Endothelial cell of umbilical vein (primary cell): ENCODE data around the gene TGFA. TPM values are rescaled to one million over a fixed set of nuclear protein-coding genes. Genes with fewer than 3 reads are reported as not detected.

Experiments
- BruUV-seq: library from RNA; stranded (reverse); fragments of 400-500 nt; replicated peaks from 2 replicates; lab custom pipeline; 2021; lab: Mats Ljungman, UMichigan
- CTCF ChIA-PET: fragments of 300-600, 350-600 bp; sonication (Branson Sonifier 250); formaldehyde crosslinking; loops from one replicate; lab custom pipeline; 2021; ENCODE audit warnings: antibody characterized with exemption, inconsistent platforms; lab: Charles Lee
- POLR2A ChIA-PET: fragments of 300-600, 350-600 bp; sonication (Branson Sonifier 250); formaldehyde crosslinking; loops from one replicate; lab custom pipeline; 2021; ENCODE audit warnings: antibody characterized with exemption, inconsistent platforms; lab: Charles Lee
- DNase-seq: peaks from one replicate; pipeline ENCODE4 v3.0.0-alpha.2; 2011; ENCODE audit warnings: low read depth, low spot score
- FAIRE-seq: peaks from 2 replicates; lab custom pipeline; 2011; peaks lifted over from hg19 to GRCh38; lab: Jason Lieb, UNC
- H2AFZ ChIP-seq: 2 replicates; pipeline ENCODE4 v1.6.0; 2012; ENCODE audit warnings: low read depth, low read length, control low read depth, inconsistent platforms
- H3K27ac ChIP-seq: 2 replicates; pipeline ENCODE4 v1.5.1; 2011; ENCODE audit warnings: low read depth, mild to moderate bottlenecking, control low read depth, low read length, moderate library complexity; ENCODE audit not compliant: insufficient read depth
- H3K27me3 ChIP-seq, 2 experiments: 2 replicates each; pipeline versions ENCODE4 v1.6.0 to v1.6.1; 2011; ENCODE audit warnings: low read length in 2 of 2, mixed read lengths in 1 of 2; ENCODE audit not compliant: control insufficient read depth in 2 of 2, insufficient read depth in 2 of 2
- H3K36me3 ChIP-seq, 2 experiments: 2 replicates in 1 of 2; 3 replicates in 1 of 2; pipeline ENCODE4 v1.5.1; 2011; ENCODE audit warnings: low read length in 2 of 2, mild to moderate bottlenecking in 1 of 2, moderate library complexity in 1 of 2; ENCODE audit not compliant: control insufficient read depth in 2 of 2, insufficient read depth in 2 of 2; ENCODE audit errors: extremely low read depth in 1 of 2
- H3K4me1 ChIP-seq: 3 replicates; pipeline ENCODE4 v1.5.1; 2011; ENCODE audit warnings: mild to moderate bottlenecking, low read length; ENCODE audit not compliant: control insufficient read depth, insufficient read depth; ENCODE audit errors: extremely low read depth
- H3K4me2 ChIP-seq: 2 replicates; pipeline ENCODE4 v1.6.1; 2011; ENCODE audit warnings: low read length, control low read depth, mixed read lengths; ENCODE audit not compliant: insufficient read depth
- H3K4me3 ChIP-seq, 3 experiments: fragments of 200-600 bp in 1 of 3; sonication (generic), shearing (Covaris generic) in 1 of 3; replicated peaks in 1 of 3; 2 replicates each; pipeline ENCODE4 v1.5.1; 2011 to 2016; ENCODE audit warnings: control low read depth in 3 of 3, low read length in 3 of 3, mild to moderate bottlenecking in 2 of 3, inconsistent platforms in 1 of 3, low read depth in 1 of 3, moderate library complexity in 1 of 3; ENCODE audit not compliant: insufficient read depth in 1 of 3
- H3K79me2 ChIP-seq: 2 replicates; pipeline ENCODE4 v1.6.0; 2012; ENCODE audit warnings: low read length, inconsistent platforms; ENCODE audit not compliant: control insufficient read depth, insufficient read depth
- H3K9ac ChIP-seq: replicated peaks from 2 replicates; pipeline ENCODE3; 2011; ENCODE audit warnings: low read length, control low read depth; ENCODE audit not compliant: insufficient read depth; ENCODE audit errors: extremely low read depth
- H3K9me1 ChIP-seq: replicated peaks from 3 replicates; pipeline ENCODE4 v1.6.0; 2011; ENCODE audit warnings: mild to moderate bottlenecking, low read length; ENCODE audit not compliant: control insufficient read depth, insufficient read depth; ENCODE audit errors: extremely low read depth
- H3K9me3 ChIP-seq: replicated peaks from 2 replicates; pipeline ENCODE4 v1.5.1; 2012; ENCODE audit warnings: low read length, inconsistent platforms; ENCODE audit not compliant: control insufficient read depth, insufficient read depth
- H4K20me1 ChIP-seq: replicated peaks from 2 replicates; pipeline ENCODE3; 2011; ENCODE audit warnings: mild to moderate bottlenecking, low read length; ENCODE audit not compliant: control insufficient read depth, insufficient read depth; ENCODE audit errors: extremely low read depth
- EZH2 ChIP-seq: IDR thresholded peaks from 2 replicates; pipeline ENCODE4 v1.6.1; 2012; ENCODE audit warnings: borderline replicate concordance, low read depth, mild to moderate bottlenecking, moderate library complexity, low read length, inconsistent platforms; ENCODE audit not compliant: severe bottlenecking
- FOS ChIP-seq: IDR thresholded peaks from 2 replicates; pipeline ENCODE4 v1.6.1; 2011; ENCODE audit warnings: mild to moderate bottlenecking, low read length, moderate library complexity, borderline replicate concordance; ENCODE audit not compliant: insufficient read depth
- GATA2 ChIP-seq: IDR thresholded peaks from 2 replicates; pipeline ENCODE4 v1.7.0; 2011; ENCODE audit warnings: low read depth, mild to moderate bottlenecking, moderate library complexity, mixed read lengths, low read length; ENCODE audit not compliant: insufficient read length, insufficient read depth
- JUN ChIP-seq: IDR thresholded peaks from 2 replicates; pipeline ENCODE4 v1.6.1; 2011; ENCODE audit warnings: borderline replicate concordance, low read depth; ENCODE audit not compliant: insufficient read length, insufficient read depth
- MYC ChIP-seq: IDR thresholded peaks from one replicate; pipeline ENCODE4 v1.6.1; 2011; ENCODE audit warnings: mild to moderate bottlenecking, low read depth, low read length
- POLR2A ChIP-seq: IDR thresholded peaks from 2 replicates; pipeline ENCODE4 v1.6.1; 2012; ENCODE audit warnings: low read depth, mild to moderate bottlenecking, control low read depth, low read length
- POLR2AphosphoS5 ChIP-seq: IDR thresholded peaks from 2 replicates; pipeline ENCODE4 v1.6.1; 2012; ENCODE audit warnings: low read depth, mild to moderate bottlenecking, control low read depth, low read length, moderate library complexity; ENCODE audit not compliant: insufficient read depth
- dilution Hi-C: fragments of 300-500 bp; cut with MboI; formaldehyde crosslinking; loops from one replicate; pipeline ENCODE4 v1.15.0; 2019; ENCODE audit warnings: low sequenced_read_pairs; ENCODE audit not compliant: extremely low pct_ligation_motif_present
- intact Hi-C: fragments of 100-400 bp; cut with micrococcal nuclease; formaldehyde crosslinking; loops from one replicate; pipeline ENCODE4 v1.10.0; 2022
- polyA plus RNA-seq, 4 experiments: library from polyadenylated mRNA; depleted of rRNA in 3 of 4; stranded (reverse) in 3 of 4; unstranded in 1 of 4; fragments of >200 nt; gene quantifications; 2 replicates each; pipeline versions ENCODE4 v1.2.1 to v1.2.3, GENCODE V29; 2011 to 2012; ENCODE audit warnings: missing spikeins in 1 of 4
- total RNA-seq: library from RNA; stranded (reverse); gene quantifications from 2 replicates; pipeline ENCODE4 v1.2.3, GENCODE V29; 2021
- TF ChIP-seq, protein P1 (sequence below), 2 donors: IDR thresholded peaks; 1 replicate in 1 of 2; 2 replicates in 1 of 2; pipeline ENCODE4 v1.5.1; 2011; ENCODE audit warnings: low read length in 2 of 2, mild to moderate bottlenecking in 2 of 2, moderate library complexity in 2 of 2, control low read depth in 1 of 2, inconsistent platforms in 1 of 2, low read depth in 1 of 2; ENCODE audit not compliant: insufficient read depth in 1 of 2; ENCODE audit errors: extremely low read depth in 1 of 2
- TF ChIP-seq, protein P2 (sequence below): IDR thresholded peaks from 2 replicates; pipeline ENCODE4 v1.6.1; 2011; ENCODE audit not compliant: insufficient read depth, insufficient read length

The TGFA gene
- total and polyA plus RNA-seq, 2 donors (not counting 3 experiments of a cell fraction or from before 2014, with no cell fraction given) = 0.22 to 0.32 TPM

DNA sequence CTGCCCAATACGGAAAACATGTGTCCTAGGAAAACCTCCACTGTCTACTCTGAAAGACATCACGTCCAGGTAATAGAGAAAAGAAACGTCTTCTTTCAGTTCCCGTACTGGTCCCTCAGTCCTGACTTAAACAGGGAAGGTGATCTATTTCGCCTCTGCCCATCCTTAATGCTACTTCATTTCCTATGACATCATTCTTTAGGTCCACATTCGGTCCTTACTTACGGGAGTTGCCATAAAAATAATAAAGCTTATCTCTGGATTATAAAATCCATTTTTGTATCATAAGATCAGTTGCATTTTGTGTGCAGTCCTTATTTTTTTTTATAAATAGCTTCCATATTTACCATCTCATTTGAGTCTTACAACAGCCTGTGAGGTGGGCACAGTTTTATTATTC, 3.7 kb downstream of the TGFA start:
- Histone ChIP-seq H3K9me3 (no peaks in the 10 kb centered on the region), H3K9ac (no peak overlapping the region), H3K4me3 (no peak overlapping the region), H3K79me2 (no peaks in the 10 kb centered on the region), H3K4me2 (no peak overlapping the region), H2AFZ (no peak overlapping the region), H3K27ac (no peak overlapping the region), H3K4me1 (peaks cover 9% of the 10 kb centered on the region), H3K36me3 (no peaks in the 10 kb centered on the region), H4K20me1 (no peaks in the 10 kb centered on the region), H3K27me3 (peaks cover 35 to 43% of the 10 kb centered on the region in 2 experiments), H3K9me1 (no peaks in the 10 kb centered on the region)
- POLR2A ChIA-PET = no interaction called here
- DNase-seq (no peak), FAIRE-seq (no peak)
- TF ChIP-seq, protein P1, sequence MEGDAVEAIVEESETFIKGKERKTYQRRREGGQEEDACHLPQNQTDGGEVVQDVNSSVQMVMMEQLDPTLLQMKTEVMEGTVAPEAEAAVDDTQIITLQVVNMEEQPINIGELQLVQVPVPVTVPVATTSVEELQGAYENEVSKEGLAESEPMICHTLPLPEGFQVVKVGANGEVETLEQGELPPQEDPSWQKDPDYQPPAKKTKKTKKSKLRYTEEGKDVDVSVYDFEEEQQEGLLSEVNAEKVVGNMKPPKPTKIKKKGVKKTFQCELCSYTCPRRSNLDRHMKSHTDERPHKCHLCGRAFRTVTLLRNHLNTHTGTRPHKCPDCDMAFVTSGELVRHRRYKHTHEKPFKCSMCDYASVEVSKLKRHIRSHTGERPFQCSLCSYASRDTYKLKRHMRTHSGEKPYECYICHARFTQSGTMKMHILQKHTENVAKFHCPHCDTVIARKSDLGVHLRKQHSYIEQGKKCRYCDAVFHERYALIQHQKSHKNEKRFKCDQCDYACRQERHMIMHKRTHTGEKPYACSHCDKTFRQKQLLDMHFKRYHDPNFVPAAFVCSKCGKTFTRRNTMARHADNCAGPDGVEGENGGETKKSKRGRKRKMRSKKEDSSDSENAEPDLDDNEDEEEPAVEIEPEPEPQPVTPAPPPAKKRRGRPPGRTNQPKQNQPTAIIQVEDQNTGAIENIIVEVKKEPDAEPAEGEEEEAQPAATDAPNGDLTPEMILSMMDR (IDR thresholded peaks at IDR 0.05; ENCODE audit: extremely low read depth in 1 of 2, insufficient read depth in 1 of 2, low read depth in 1 of 2, low read length in 2 of 2) = no peak
- TF ChIP-seq GATA2 (no peak), EZH2 (no peak), POLR2AphosphoS5 (no peak), MYC (no peak), POLR2A (no peak), FOS (no peak), JUN (no peak)
- TF ChIP-seq, protein P2, sequence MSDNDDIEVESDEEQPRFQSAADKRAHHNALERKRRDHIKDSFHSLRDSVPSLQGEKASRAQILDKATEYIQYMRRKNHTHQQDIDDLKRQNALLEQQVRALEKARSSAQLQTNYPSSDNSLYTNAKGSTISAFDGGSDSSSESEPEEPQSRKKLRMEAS = no peak
- CTCF ChIA-PET = interaction anchor here (4.3 kb wide), 1 partner anchor 69 kb away, joined by 31 read pairs; no protein-coding TSS in a partner anchor
- no TSS peak for BruUV-seq
- intact Hi-C loops (loop anchor here (5.0 kb wide), 4 partner anchors 73 to 248 kb away; partner anchors contain the start of gene FAM136A), dilution Hi-C loops (no loop called here)
